GM19463 (cell line): ENCODE results near the gene TMEM63C.

Source experiments
- ATAC-seq: cut with Tn5 transposase; IDR thresholded peaks from one replicate; pipeline ENCODE4 v1.9.1; 2021; ENCODE audit warnings: mild to moderate bottlenecking, moderate library complexity; ENCODE audit not compliant: unreplicated experiment

TMEM63C gene

GRCh38 chr14:77181603-77182437, at the start of gene TMEM63C:
Gene TMEM63C, plus strand, starts transcription at chr14:77181798. Its CDS starts 37,016 bp downstream, at chr14:77218814.
- peak; percentile 78 for ATAC-seq

- ATAC-seq = no peak
Measured at GRCh38 chr14:77131871-77132486, 49.6 kb upstream of the TMEM63C start.

GRCh38 chr14:77133720-77134338, 47.8 kb upstream of the TMEM63C start:
- peak; percentile 76 for ATAC-seq

- ATAC-seq = no peak
Measured at GRCh38 chr14:77139022-77139421, 42.6 kb upstream of the TMEM63C start.

GRCh38 chr14:77139540-77140358, 41.8 kb upstream of the TMEM63C start:
- no peak for ATAC-seq

GRCh38 chr14:77140359-77141213, 41.0 kb upstream of the TMEM63C start:
- no peak for ATAC-seq

GRCh38 chr14:77141214-77142004, 40.2 kb upstream of the TMEM63C start, which contains the start of gene ZDHHC22:
Gene ZDHHC22, minus strand, starts transcription at chr14:77141791. Its CDS starts 2,053 bp downstream, at chr14:77139738.
- ATAC-seq = no peak

GRCh38 chr14:77142005-77142800, 39.4 kb upstream of the TMEM63C start:
- no peak for ATAC-seq

- ATAC-seq = no peak
Measured at GRCh38 chr14:77143071-77143470, 38.5 kb upstream of the TMEM63C start.

- ATAC-seq = no peak
Measured at GRCh38 chr14:77144412-77145115, 37.0 kb upstream of the TMEM63C start.

- no peak for ATAC-seq
Measured at GRCh38 chr14:77145975-77146740, 35.4 kb upstream of the TMEM63C start.

GRCh38 chr14:77148510-77149231, 32.9 kb upstream of the TMEM63C start:
- ATAC-seq = no peak

- ATAC-seq = no peak
Measured at GRCh38 chr14:77151245-77151644, 30.4 kb upstream of the TMEM63C start.

GRCh38 chr14:77151918-77152588, 29.5 kb upstream of the TMEM63C start:
- ATAC-seq = no peak

GRCh38 chr14:77153802-77154201, 27.8 kb upstream of the TMEM63C start:
- no peak for ATAC-seq

GRCh38 chr14:77154421-77154820, 27.2 kb upstream of the TMEM63C start:
- ATAC-seq = no peak
